AG04450 (cell line): ENCODE measurements around the gene MIDN. TPM values are rescaled to one million over a fixed set of nuclear protein-coding genes. Genes with fewer than 3 reads are reported as not detected.

Source experiments
- CTCF ChIA-PET: fragments of 300-600, 350-600 bp; formaldehyde crosslinking; extraction: SDS; loops from one replicate; lab custom pipeline; 2022; ENCODE audit warnings: antibody characterized with exemption, inconsistent platforms; lab: Charles Lee
- POLR2A ChIA-PET: fragments of 350-600 bp; formaldehyde crosslinking; extraction: SDS; loops from one replicate; lab custom pipeline; 2021; ENCODE audit warnings: antibody characterized with exemption, inconsistent platforms; lab: Yijun Ruan, JAX
- DNase-seq: peaks from one replicate; pipeline ENCODE4 v3.0.0-alpha.2; 2011; ENCODE audit warnings: low read depth, low spot score
- H3K27ac ChIP-seq: one replicate; pipeline ENCODE4 v1.5.1; 2012; ENCODE audit warnings: low read depth, low read length, control low read depth
- H3K27me3 ChIP-seq: one replicate; pipeline ENCODE4 v1.6.0; 2012; ENCODE audit warnings: low read length; ENCODE audit not compliant: control insufficient read depth, insufficient read depth
- H3K4me3 ChIP-seq: 2 replicates; pipeline ENCODE4 v1.5.1; 2011; ENCODE audit warnings: mild to moderate bottlenecking, low read depth, low read length, control low read depth
- H3K9me3 ChIP-seq: 2 replicates; pipeline ENCODE4 v1.5.1; 2012; ENCODE audit warnings: low read length; ENCODE audit not compliant: control insufficient read depth, insufficient read depth
- polyA plus RNA-seq: library from polyadenylated mRNA; depleted of rRNA; stranded (reverse); fragments of >200 nt; gene quantifications from 2 replicates; pipeline ENCODE4 v1.2.3, GENCODE V29; 2011
- TF ChIP-seq, protein P1 (sequence below): IDR thresholded peaks from 2 replicates; pipeline ENCODE4 v1.5.1; 2011; ENCODE audit warnings: low read depth, low read length, control low read depth, inconsistent platforms

Gene MIDN
- polyA plus RNA-seq, 1 experiment: 6.6 TPM

DNA sequence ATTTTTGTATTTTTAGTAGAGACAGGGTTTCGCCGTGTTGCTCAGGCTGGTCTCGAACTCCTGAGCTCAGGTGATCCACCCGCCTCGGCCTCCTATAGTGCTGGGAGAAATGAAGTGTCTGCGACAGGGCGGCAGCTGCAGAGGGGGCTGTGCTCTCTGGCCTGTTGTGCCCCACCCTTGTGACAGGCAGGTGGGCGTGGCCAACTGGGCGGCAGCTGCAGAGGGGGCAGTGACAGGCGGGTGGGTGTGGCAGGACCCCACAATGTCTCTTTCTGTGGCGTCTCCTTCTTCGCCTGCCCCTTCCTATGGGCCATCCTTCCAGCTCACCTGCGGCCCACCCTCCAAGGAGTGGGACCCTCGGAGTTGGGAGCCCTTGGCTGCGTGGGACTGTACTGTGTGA, 31.0 kb upstream of the MIDN start:
- Histone ChIP-seq H3K27ac (no peak overlapping the region), H3K4me3 (no peak overlapping the region), H3K9me3 (no peaks in the 10 kb centered on the region; the same call in 1 of the 2 replicates), H3K27me3 (no peaks in the 10 kb centered on the region)
- TF ChIP-seq, protein P1, sequence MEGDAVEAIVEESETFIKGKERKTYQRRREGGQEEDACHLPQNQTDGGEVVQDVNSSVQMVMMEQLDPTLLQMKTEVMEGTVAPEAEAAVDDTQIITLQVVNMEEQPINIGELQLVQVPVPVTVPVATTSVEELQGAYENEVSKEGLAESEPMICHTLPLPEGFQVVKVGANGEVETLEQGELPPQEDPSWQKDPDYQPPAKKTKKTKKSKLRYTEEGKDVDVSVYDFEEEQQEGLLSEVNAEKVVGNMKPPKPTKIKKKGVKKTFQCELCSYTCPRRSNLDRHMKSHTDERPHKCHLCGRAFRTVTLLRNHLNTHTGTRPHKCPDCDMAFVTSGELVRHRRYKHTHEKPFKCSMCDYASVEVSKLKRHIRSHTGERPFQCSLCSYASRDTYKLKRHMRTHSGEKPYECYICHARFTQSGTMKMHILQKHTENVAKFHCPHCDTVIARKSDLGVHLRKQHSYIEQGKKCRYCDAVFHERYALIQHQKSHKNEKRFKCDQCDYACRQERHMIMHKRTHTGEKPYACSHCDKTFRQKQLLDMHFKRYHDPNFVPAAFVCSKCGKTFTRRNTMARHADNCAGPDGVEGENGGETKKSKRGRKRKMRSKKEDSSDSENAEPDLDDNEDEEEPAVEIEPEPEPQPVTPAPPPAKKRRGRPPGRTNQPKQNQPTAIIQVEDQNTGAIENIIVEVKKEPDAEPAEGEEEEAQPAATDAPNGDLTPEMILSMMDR: no peak
- POLR2A ChIA-PET: interaction anchor here (0.6 kb wide), 1 partner anchor 169 kb away, joined by 9 read pairs; no protein-coding TSS in a partner anchor
- CTCF ChIA-PET: interaction anchor here (1.3 to 2.8 kb wide), 2 partner anchors 23 to 104 kb away, joined by 3 to 8 read pairs; no protein-coding TSS in a partner anchor
- DNase-seq: no peak

DNA sequence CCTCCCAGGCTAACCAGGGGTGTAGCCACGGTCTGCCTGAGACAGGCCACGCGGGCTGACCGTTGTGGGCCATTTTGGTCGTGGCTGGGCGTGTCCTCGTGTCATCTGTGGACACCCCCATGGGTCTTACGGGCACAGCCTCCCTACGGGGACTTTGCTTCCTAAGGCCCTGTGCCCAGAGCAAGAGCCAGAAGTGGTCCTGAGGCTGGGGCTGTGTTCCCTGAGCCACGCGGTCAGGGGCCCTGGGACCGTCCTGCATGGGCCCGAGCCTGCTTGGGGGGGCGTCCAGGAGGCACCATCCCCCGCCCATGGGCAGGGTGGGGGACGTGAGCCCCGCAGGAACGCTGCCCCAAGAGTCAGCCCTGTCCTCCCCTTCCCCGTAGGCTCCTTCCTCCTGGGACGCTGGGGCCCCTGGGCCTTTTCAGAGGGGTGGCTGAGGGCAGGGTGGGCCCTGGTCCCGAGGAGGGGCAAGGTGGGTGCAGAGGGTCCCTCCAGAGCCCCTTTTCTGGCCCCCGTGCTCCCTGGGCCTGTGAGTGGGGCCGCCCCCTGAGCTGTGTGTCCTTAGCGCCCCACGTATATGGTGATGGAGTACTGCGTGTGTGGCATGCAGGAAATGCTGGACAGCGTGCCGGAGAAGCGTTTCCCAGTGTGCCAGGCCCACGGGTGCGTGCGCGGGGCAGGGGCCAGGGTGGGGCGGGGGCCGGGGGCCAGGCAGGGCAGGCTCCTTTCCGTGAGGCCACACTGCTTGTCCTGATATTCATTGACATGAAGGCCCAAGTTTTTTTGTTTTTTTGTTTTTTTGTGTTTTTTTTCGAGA, 29.4 kb upstream of the MIDN start:
- no peak for DNase-seq
- CTCF ChIA-PET: no interaction called here
- no peak overlapping the region for H3K4me3 ChIP-seq

DNA sequence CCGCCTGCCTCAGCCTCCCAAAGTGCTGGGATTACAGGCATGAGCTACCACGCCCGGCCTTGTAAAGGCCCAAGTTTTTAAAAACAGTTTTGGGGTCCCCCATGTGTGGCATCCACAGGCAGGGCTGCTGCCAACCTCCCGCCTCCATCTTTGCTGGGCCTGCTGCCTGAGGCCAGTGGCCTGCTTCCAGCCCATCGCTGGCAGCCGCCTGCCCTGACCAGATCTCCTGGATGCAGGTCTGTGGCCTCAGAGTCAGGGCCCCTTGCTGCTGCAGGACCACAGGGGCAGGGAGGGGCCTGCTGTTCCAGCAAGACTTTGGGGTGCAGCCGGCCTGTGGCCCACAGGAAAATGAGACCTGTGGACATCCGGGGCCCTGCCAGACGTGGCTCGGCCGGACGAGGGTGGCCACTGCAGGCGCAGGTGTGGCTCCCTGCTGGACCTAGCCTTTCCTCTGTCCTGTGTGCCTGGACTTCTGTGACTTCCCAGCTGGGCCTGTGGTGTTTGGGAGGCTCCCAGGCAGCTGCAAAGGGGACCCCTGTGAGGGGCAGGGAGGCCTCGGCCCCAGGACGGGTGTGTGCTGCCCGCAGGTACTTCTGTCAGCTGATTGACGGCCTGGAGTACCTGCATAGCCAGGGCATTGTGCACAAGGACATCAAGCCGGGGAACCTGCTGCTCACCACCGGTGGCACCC, 28.5 kb upstream of the MIDN start:
- CTCF ChIA-PET: interaction anchor here (1.4 to 1.5 kb wide), 2 partner anchors 21 to 47 kb away, joined by 3 to 4 read pairs; no protein-coding TSS in a partner anchor
- TF ChIP-seq, protein P1: no peak
- no peak overlapping the region for H3K27ac ChIP-seq
- DNase-seq: no peak
- no peaks in the 10 kb centered on the region; the same call in 1 of the 2 replicates for H3K9me3 ChIP-seq
- POLR2A ChIA-PET: no interaction called here
- H3K4me3 ChIP-seq: no peak overlapping the region
- no peaks in the 10 kb centered on the region for H3K27me3 ChIP-seq

More for the DNA sequence above, 29.4 kb upstream of the MIDN start:
- Histone ChIP-seq H3K27me3 (no peaks in the 10 kb centered on the region), H3K9me3 (no peaks in the 10 kb centered on the region; the same call in 1 of the 2 replicates), H3K27ac (no peak overlapping the region)
- TF ChIP-seq, protein P1: no peak
- POLR2A ChIA-PET: no interaction called here

DNA sequence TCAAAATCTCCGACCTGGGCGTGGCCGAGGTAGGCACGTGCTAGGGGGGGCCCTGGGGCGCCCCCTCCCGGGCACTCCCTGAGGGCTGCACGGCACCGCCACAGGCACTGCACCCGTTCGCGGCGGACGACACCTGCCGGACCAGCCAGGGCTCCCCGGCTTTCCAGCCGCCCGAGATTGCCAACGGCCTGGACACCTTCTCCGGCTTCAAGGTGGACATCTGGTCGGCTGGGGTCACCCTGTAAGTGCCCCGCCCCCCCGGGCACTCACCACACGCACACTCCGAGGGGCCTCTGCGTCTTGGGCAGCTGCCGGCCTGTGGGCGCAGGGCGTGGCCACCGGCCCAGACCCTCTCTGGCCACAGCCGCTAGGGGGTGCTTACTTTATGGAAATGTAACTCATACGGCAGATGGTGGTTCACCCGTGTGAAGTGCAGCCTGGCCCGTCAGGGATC, 27.9 kb upstream of the MIDN start:
- Histone ChIP-seq H3K27me3 (no peaks in the 10 kb centered on the region), H3K4me3 (no peak overlapping the region), H3K27ac (no peak overlapping the region), H3K9me3 (no peaks in the 10 kb centered on the region; the same call in 1 of the 2 replicates)
- no peak for DNase-seq
- POLR2A ChIA-PET: no interaction called here
- CTCF ChIA-PET: interaction anchor here (1.4 to 1.6 kb wide), 3 partner anchors 20 to 46 kb away, joined by 3 to 12 read pairs (median 4); no protein-coding TSS in a partner anchor
- TF ChIP-seq, protein P1: no peak
